Liver (tissue), 9 donors: ENCODE data around the gene THBS2. TPM values are rescaled to one million over a fixed set of nuclear protein-coding genes. Genes with fewer than 3 reads are reported as not detected.

ENCODE experiments used
- DNase-seq: peaks from one replicate; pipeline ENCODE4 v3.0.0-alpha.2; 2017; ENCODE audit warnings: low spot score
- H3K27ac ChIP-seq, 2 donors: one replicate each; pipeline ENCODE4 v1.7.0; 2013; ENCODE audit warnings: inconsistent platforms in 2 of 2, low read length in 2 of 2, control low read depth in 1 of 2, low read depth in 1 of 2, mild to moderate bottlenecking in 1 of 2
- H3K27me3 ChIP-seq, 4 donors: one replicate each; pipeline versions ENCODE4 v1.6.1 to v1.7.0; 2013; ENCODE audit warnings: low read length in 3 of 4, inconsistent platforms in 1 of 4, mild to moderate bottlenecking in 1 of 4, moderate library complexity in 1 of 4; ENCODE audit not compliant: control insufficient read depth in 4 of 4, insufficient read depth in 4 of 4
- H3K36me3 ChIP-seq, 4 donors: one replicate each; pipeline versions ENCODE4 v1.6.1 to v1.7.0; 2013; ENCODE audit warnings: low read length in 3 of 4, mild to moderate bottlenecking in 3 of 4, low read depth in 1 of 4, moderate library complexity in 1 of 4; ENCODE audit not compliant: control insufficient read depth in 4 of 4, insufficient read depth in 3 of 4
- H3K4me1 ChIP-seq, 4 donors: one replicate each; pipeline versions ENCODE4 v1.6.1 to v1.7.0; 2013; ENCODE audit warnings: low read length in 3 of 4, mild to moderate bottlenecking in 3 of 4, moderate library complexity in 1 of 4; ENCODE audit not compliant: control insufficient read depth in 4 of 4, insufficient read depth in 4 of 4
- H3K4me3 ChIP-seq, 3 donors: one replicate each; pipeline versions ENCODE4 v1.6.1 to v1.7.0; 2013; ENCODE audit warnings: low read length in 3 of 3, control low read depth in 1 of 3, low read depth in 1 of 3, mild to moderate bottlenecking in 1 of 3
- H3K9ac ChIP-seq, 2 donors: one replicate each; pipeline ENCODE4 v1.7.0; 2013; ENCODE audit warnings: low read length in 2 of 2, mild to moderate bottlenecking in 2 of 2, moderate library complexity in 2 of 2, control low read depth in 1 of 2, low read depth in 1 of 2
- H3K9me3 ChIP-seq, 4 donors: one replicate each; pipeline versions ENCODE4 v1.6.1 to v1.7.0; 2013; ENCODE audit warnings: low read length in 3 of 4; ENCODE audit not compliant: control insufficient read depth in 4 of 4
- EGR1 ChIP-seq, 2 donors: IDR thresholded peaks; 2 replicates each; pipeline ENCODE4 v1.6.1; 2016 to 2018; ENCODE audit warnings: antibody characterized with exemption in 2 of 2, low read depth in 2 of 2
- FOXA1 ChIP-seq: IDR thresholded peaks from 2 replicates; pipeline ENCODE4 v1.6.1; 2016; ENCODE audit warnings: antibody characterized with exemption
- FOXA2 ChIP-seq: IDR thresholded peaks from 2 replicates; pipeline ENCODE4 v1.6.1; 2016; ENCODE audit warnings: antibody characterized with exemption
- GABPA ChIP-seq, 2 donors: IDR thresholded peaks in 1 of 2; conservative IDR thresholded peaks in 1 of 2; 2 replicates each; pipeline ENCODE4 v1.6.1; 2016; ENCODE audit warnings: antibody characterized with exemption in 2 of 2, mild to moderate bottlenecking in 1 of 2, moderate library complexity in 1 of 2
- HNF4A ChIP-seq, 2 donors: conservative IDR thresholded peaks; 2 replicates each; pipeline ENCODE4 v1.6.1; 2016; ENCODE audit warnings: antibody characterized with exemption in 2 of 2, mild to moderate bottlenecking in 2 of 2
- HNF4G ChIP-seq: IDR thresholded peaks from 2 replicates; pipeline ENCODE4 v1.6.1; 2016; ENCODE audit warnings: antibody characterized with exemption
- JUND ChIP-seq, 2 donors: IDR thresholded peaks; 2 replicates each; pipeline ENCODE4 v1.6.1; 2016; ENCODE audit warnings: antibody characterized with exemption in 2 of 2
- NR2F2 ChIP-seq: IDR thresholded peaks from 2 replicates; pipeline ENCODE4 v1.6.1; 2016; ENCODE audit warnings: antibody characterized with exemption
- RAD21 ChIP-seq, 2 donors: IDR thresholded peaks; 2 replicates each; pipeline ENCODE4 v1.6.1; 2016; ENCODE audit warnings: antibody characterized with exemption in 2 of 2, mild to moderate bottlenecking in 2 of 2
- RXRA ChIP-seq, 2 donors: IDR thresholded peaks; 2 replicates each; pipeline ENCODE4 v1.6.1; 2017 to 2018; ENCODE audit warnings: antibody characterized with exemption in 2 of 2, mild to moderate bottlenecking in 1 of 2
- SP1 ChIP-seq: IDR thresholded peaks from 2 replicates; pipeline ENCODE4 v1.6.1; 2018; ENCODE audit warnings: antibody characterized with exemption, mild to moderate bottlenecking
- TAF1 ChIP-seq: conservative IDR thresholded peaks from 2 replicates; pipeline ENCODE4 v1.6.1; 2016; ENCODE audit warnings: antibody characterized with exemption, mild to moderate bottlenecking
- YY1 ChIP-seq: IDR thresholded peaks from 2 replicates; pipeline ENCODE4 v1.6.1; 2016; ENCODE audit warnings: antibody characterized with exemption, mild to moderate bottlenecking
- WGBS: extraction: QIAGEN DNeasy Blood & Tissue Kit; methylation state at CpG from one replicate; pipeline ENCODE4 v1.1.7; 2013; 5-methylcytosine and 5-hydroxymethylcytosine counted together
- polyA plus RNA-seq, 2 donors: library from polyadenylated mRNA; stranded (reverse) in 1 of 2; unstranded in 1 of 2; fragments of 200-250 nt in 1 of 2; fragments of >200 nt in 1 of 2; fragmentation: Nextera tagmentation in 1 of 2; extraction: Ambion mirVana in 1 of 2; gene quantifications; one replicate each; pipeline versions ENCODE4 v1.2.1 to v1.2.3, GENCODE V29; 2013 to 2015
- total RNA-seq, 2 donors: library from RNA; depleted of rRNA; stranded (reverse); fragments of >200 nt; gene quantifications; one replicate each; pipeline ENCODE4 v1.2.3, GENCODE V29; 2014
- TF ChIP-seq, protein P1 (sequence below): IDR thresholded peaks from 2 replicates; pipeline ENCODE4 v1.6.1; 2016; ENCODE audit warnings: antibody characterized with exemption
- TF ChIP-seq, protein P2 (sequence below): IDR thresholded peaks from 2 replicates; pipeline ENCODE4 v1.6.1; 2016; ENCODE audit warnings: antibody characterized with exemption, mild to moderate bottlenecking
- TF ChIP-seq, protein P3 (sequence below): fragments of 150-350 bp; IDR thresholded peaks from 2 replicates; pipeline ENCODE4 v1.5.1; 2017; ENCODE audit warnings: improper control_type of control experiment, low read depth, low read length; ENCODE audit not compliant: missing input control
- TF ChIP-seq, protein P4 (sequence below): IDR thresholded peaks from 2 replicates; pipeline ENCODE4 v1.6.1; 2016; ENCODE audit warnings: antibody characterized with exemption
- donor health status: healthy.
- donor health status: healthy.
- donor health status: healthy.
- donor health status: healthy.
- donor health status: healthy.

Gene THBS2
- total and polyA plus RNA-seq, 4 donors: 0.35 to 7.6 (median 6.2) TPM

DNA sequence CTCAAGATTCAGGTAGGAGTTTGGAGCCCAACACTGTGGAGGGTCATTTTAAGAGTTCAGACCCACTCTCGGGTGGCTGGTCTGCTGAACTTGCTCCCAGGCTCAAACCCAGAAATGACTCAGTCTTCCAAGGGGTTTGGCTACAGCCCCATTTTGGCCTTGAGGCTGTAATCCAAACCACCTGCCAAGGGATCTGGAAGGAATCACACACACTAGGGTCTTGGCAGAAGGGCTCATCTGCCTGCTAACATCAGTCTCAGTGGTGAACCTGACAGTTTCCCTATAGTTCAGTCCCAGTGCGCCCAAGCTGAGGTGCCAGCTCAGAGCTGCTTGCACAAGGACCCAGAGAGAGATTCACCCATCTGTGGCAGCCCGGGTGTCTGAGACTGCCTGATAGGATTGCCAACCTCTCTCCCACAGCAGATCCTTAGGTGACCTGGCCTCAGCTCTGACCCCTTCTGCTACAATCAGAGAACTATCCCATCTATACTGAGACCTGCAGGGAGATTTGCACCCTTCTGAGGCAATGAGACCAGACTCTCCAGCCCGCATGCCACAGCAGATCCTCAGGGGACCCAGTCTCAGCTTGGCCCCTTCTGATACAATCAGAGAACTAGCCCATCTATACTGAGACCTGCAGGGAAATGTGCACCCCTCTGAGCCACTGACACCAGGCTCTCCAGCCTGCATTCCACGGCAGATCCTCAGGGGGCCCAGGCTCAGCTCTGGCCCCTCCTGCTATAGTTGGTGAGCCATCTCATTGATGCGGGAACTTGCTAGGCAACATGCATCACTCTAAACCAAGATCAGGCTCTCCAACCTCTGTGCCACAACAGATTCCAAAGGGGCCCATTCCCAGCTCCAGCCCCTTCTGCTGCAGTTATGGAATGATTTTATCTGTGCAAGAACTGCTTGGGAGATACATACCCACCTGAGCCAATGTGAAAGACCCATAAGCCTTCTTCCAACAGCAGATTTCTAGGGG is 48.2 kb downstream of the THBS2 start:
- 84% methylated on average over 6 of the region's 6 CpGs for WGBS
- Histone ChIP-seq H3K27me3 (no peaks in the 10 kb centered on the region), H3K36me3 (no peaks in the 10 kb centered on the region), H3K4me3 (no peak overlapping the region), H3K27ac (no peak overlapping the region), H3K9ac (no peak overlapping the region), H3K9me3 (peaks cover 0 to 6% (median 2%) of the 10 kb centered on the region in 4 donors), H3K4me1 (no peaks in the 10 kb centered on the region)
- no peak for TF ChIP-seq GABPA (IDR thresholded peaks at IDR 0.05 in 1 of 2, conservative IDR thresholded peaks at IDR 0.05 in 1 of 2)
- TF ChIP-seq JUND (IDR thresholded peaks at IDR 0.05): no peak
- no peak for TF ChIP-seq HNF4A (conservative IDR thresholded peaks at IDR 0.05)
- no peak for TF ChIP-seq SP1
- TF ChIP-seq, protein P1, sequence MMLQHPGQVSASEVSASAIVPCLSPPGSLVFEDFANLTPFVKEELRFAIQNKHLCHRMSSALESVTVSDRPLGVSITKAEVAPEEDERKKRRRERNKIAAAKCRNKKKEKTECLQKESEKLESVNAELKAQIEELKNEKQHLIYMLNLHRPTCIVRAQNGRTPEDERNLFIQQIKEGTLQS: no peak
- TF ChIP-seq, protein P2, sequence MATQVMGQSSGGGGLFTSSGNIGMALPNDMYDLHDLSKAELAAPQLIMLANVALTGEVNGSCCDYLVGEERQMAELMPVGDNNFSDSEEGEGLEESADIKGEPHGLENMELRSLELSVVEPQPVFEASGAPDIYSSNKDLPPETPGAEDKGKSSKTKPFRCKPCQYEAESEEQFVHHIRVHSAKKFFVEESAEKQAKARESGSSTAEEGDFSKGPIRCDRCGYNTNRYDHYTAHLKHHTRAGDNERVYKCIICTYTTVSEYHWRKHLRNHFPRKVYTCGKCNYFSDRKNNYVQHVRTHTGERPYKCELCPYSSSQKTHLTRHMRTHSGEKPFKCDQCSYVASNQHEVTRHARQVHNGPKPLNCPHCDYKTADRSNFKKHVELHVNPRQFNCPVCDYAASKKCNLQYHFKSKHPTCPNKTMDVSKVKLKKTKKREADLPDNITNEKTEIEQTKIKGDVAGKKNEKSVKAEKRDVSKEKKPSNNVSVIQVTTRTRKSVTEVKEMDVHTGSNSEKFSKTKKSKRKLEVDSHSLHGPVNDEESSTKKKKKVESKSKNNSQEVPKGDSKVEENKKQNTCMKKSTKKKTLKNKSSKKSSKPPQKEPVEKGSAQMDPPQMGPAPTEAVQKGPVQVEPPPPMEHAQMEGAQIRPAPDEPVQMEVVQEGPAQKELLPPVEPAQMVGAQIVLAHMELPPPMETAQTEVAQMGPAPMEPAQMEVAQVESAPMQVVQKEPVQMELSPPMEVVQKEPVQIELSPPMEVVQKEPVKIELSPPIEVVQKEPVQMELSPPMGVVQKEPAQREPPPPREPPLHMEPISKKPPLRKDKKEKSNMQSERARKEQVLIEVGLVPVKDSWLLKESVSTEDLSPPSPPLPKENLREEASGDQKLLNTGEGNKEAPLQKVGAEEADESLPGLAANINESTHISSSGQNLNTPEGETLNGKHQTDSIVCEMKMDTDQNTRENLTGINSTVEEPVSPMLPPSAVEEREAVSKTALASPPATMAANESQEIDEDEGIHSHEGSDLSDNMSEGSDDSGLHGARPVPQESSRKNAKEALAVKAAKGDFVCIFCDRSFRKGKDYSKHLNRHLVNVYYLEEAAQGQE: no peak
- no peak for TF ChIP-seq RAD21 (IDR thresholded peaks at IDR 0.05)
- TF ChIP-seq EGR1 (IDR thresholded peaks at IDR 0.05; ENCODE audit: low read depth in 2 of 2): no peak
- TF ChIP-seq YY1: no peak
- TF ChIP-seq, protein P3, sequence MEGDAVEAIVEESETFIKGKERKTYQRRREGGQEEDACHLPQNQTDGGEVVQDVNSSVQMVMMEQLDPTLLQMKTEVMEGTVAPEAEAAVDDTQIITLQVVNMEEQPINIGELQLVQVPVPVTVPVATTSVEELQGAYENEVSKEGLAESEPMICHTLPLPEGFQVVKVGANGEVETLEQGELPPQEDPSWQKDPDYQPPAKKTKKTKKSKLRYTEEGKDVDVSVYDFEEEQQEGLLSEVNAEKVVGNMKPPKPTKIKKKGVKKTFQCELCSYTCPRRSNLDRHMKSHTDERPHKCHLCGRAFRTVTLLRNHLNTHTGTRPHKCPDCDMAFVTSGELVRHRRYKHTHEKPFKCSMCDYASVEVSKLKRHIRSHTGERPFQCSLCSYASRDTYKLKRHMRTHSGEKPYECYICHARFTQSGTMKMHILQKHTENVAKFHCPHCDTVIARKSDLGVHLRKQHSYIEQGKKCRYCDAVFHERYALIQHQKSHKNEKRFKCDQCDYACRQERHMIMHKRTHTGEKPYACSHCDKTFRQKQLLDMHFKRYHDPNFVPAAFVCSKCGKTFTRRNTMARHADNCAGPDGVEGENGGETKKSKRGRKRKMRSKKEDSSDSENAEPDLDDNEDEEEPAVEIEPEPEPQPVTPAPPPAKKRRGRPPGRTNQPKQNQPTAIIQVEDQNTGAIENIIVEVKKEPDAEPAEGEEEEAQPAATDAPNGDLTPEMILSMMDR: no peak
- TF ChIP-seq TAF1: no peak
- no peak for TF ChIP-seq FOXA1
- TF ChIP-seq HNF4G: no peak
- TF ChIP-seq NR2F2: no peak
- TF ChIP-seq, protein P4, sequence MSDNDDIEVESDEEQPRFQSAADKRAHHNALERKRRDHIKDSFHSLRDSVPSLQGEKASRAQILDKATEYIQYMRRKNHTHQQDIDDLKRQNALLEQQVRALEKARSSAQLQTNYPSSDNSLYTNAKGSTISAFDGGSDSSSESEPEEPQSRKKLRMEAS: no peak
- no peak for TF ChIP-seq RXRA (IDR thresholded peaks at IDR 0.05)
- DNase-seq: no peak

DNA sequence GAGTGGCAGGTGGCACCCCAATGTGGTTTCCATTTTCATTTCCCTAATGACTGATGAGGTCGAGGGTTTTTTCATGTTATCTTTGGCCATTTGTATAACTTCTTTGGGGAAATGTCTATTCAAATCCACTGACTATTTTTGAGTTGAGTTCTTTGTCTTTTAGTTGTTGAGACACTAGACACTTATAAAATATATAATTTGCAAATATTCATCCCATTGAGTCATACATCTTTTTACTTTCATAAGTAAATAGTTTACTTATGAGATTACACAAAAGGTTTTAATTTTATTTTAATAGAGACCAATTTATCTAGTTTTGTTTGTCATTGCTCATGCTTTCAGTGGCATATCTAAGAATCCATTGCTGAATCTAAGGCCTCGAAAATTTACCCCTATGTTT is 49.5 kb downstream of the THBS2 start:
- Histone ChIP-seq H3K9ac (no peak overlapping the region), H3K36me3 (no peaks in the 10 kb centered on the region)
- TF ChIP-seq SP1: no peak
- TF ChIP-seq RXRA (IDR thresholded peaks at IDR 0.05): no peak
- TF ChIP-seq FOXA1: no peak
- TF ChIP-seq TAF1: no peak
- no peak for TF ChIP-seq EGR1 (IDR thresholded peaks at IDR 0.05; ENCODE audit: low read depth in 2 of 2)
- TF ChIP-seq, protein P4: no peak
- TF ChIP-seq NR2F2: no peak
- no peak for TF ChIP-seq HNF4G
- TF ChIP-seq, protein P3: no peak
- TF ChIP-seq FOXA2: no peak
- TF ChIP-seq, protein P2: no peak
- no peak for TF ChIP-seq JUND (IDR thresholded peaks at IDR 0.05)

More for the DNA sequence above, 49.5 kb downstream of the THBS2 start:
- peaks cover 0 to 2% (median 0%) of the 10 kb centered on the region in 4 donors for H3K27me3 ChIP-seq
- DNase-seq: no peak
- 58% methylated on average over 2 of the region's 2 CpGs for WGBS
- no peak overlapping the region for H3K27ac ChIP-seq
- no peaks in the 10 kb centered on the region for H3K4me1 ChIP-seq
- peaks cover 0 to 6% (median 2%) of the 10 kb centered on the region in 4 donors for H3K9me3 ChIP-seq
- no peak overlapping the region for H3K4me3 ChIP-seq
